Body of pancreas (tissue), 4 donors: ENCODE data around the gene RANBP10. TPM values are rescaled to one million over a fixed set of nuclear protein-coding genes. Genes with fewer than 3 reads are reported as not detected.
"Not testable (repeated sequence)": the region's sequence is repeated elsewhere in the genome, so short reads cannot be mapped to it uniquely, and the experiment has no call there.

Source experiments
- ATAC-seq: fragments of 150-250 bp; one replicate; pipeline ENCODE4 v1.9.1; 2016
- DNase-seq, 4 donors: peaks; one replicate each; pipeline ENCODE4 v3.0.0-alpha.2; 2019
- H3K27ac ChIP-seq, 4 donors: fragments of 200-600 bp; sonication (generic); 1 replicate in 3 of 4; 2 replicates in 1 of 4; pipeline versions ENCODE4 v1.5.1 to v1.6.1; 2016 to 2019; ENCODE audit warnings: mild to moderate bottlenecking in 1 of 4, mixed read lengths in 1 of 4, moderate library complexity in 1 of 4
- H3K27me3 ChIP-seq, 2 donors: fragments of 200-600 bp; sonication (generic); one replicate each; pipeline ENCODE4 v1.6.0; 2016; ENCODE audit warnings: mild to moderate bottlenecking in 1 of 2
- H3K36me3 ChIP-seq, 2 donors: fragments of 200-600 bp; sonication (generic); replicated peaks in 1 of 2; 2 replicates each; pipeline ENCODE4 v1.5.1; 2016; ENCODE audit warnings: low read depth in 2 of 2; ENCODE audit not compliant: insufficient read depth in 1 of 2
- H3K4me1 ChIP-seq: fragments of 200-600 bp; sonication (generic); one replicate; pipeline ENCODE4 v1.6.0; 2016
- H3K4me3 ChIP-seq, 2 donors: fragments of 200-600 bp; sonication (generic); 1 replicate in 1 of 2; 2 replicates in 1 of 2; pipeline ENCODE4 v1.5.1; 2016 to 2019
- H3K9me3 ChIP-seq, 3 donors: fragments of 200-600 bp; sonication (generic); 1 replicate in 2 of 3; 2 replicates in 1 of 3; pipeline ENCODE4 v1.5.1; 2016
- POLR2A ChIP-seq, 3 donors: fragments of 450-650 bp; IDR thresholded peaks; one replicate each; pipeline ENCODE4 v1.6.1; 2016; ENCODE audit warnings: antibody characterized with exemption in 3 of 3, mild to moderate bottlenecking in 2 of 3
- WGBS, 2 donors: methylation state at CpG; one replicate each; pipeline ENCODE4 v1.1.5; 2017; 5-methylcytosine and 5-hydroxymethylcytosine counted together
- intact Hi-C: fragments of 100-400 bp; cut with DNase I; formaldehyde crosslinking; loops from one replicate; pipeline ENCODE4 v1.15.1; 2023
- total RNA-seq, 2 donors: library from RNA; depleted of rRNA; stranded (reverse); fragments of >200 nt; gene quantifications; one replicate each; pipeline ENCODE4 v1.1.0, GENCODE V29; 2016
- TF ChIP-seq, protein P1 (sequence below), 7 experiments: fragments of 450-650 bp in 4 of 7; fragments of 200-600 bp in 3 of 7; sonication (generic) in 3 of 7; IDR thresholded peaks; one replicate each; pipeline ENCODE4 v1.5.1; 2016 to 2019; ENCODE audit warnings: antibody characterized with exemption in 7 of 7

Gene RANBP10
- total RNA-seq, 2 donors from 2014 or later: 6.3 to 9.3 TPM

DNA sequence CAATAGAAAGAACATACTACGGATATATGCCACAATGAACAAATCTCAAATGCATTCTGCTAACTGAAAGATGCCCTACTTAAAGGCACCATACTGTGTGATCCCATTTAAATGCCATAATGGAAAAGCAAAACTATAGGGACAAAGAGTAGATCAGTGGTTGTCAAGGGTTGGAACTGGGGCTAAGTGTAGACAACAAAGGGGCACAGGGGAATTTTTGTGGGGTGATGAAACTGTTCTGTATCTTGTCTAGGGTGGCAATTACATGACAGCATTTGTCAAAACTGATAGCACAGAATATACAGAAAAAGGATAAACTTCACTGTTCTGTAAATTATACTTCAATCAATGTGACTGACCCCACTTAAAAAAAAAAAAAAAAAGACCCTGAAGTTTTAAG, 104.9 kb downstream of the RANBP10 start:
- no peaks in the 10 kb centered on the region for H3K9me3 ChIP-seq
- intact Hi-C loops: no loop called here
- H3K36me3 ChIP-seq: no peaks in the 10 kb centered on the region
- H3K27ac ChIP-seq: no peak overlapping the region
- no peak for ATAC-seq
- WGBS, 2 donors: 79 to 90% methylated on average over 1 of the region's 1 CpG
- H3K4me1 ChIP-seq: peaks cover 9% of the 10 kb centered on the region
- no peak for TF ChIP-seq POLR2A (IDR thresholded peaks at IDR 0.05)
- TF ChIP-seq, protein P1, sequence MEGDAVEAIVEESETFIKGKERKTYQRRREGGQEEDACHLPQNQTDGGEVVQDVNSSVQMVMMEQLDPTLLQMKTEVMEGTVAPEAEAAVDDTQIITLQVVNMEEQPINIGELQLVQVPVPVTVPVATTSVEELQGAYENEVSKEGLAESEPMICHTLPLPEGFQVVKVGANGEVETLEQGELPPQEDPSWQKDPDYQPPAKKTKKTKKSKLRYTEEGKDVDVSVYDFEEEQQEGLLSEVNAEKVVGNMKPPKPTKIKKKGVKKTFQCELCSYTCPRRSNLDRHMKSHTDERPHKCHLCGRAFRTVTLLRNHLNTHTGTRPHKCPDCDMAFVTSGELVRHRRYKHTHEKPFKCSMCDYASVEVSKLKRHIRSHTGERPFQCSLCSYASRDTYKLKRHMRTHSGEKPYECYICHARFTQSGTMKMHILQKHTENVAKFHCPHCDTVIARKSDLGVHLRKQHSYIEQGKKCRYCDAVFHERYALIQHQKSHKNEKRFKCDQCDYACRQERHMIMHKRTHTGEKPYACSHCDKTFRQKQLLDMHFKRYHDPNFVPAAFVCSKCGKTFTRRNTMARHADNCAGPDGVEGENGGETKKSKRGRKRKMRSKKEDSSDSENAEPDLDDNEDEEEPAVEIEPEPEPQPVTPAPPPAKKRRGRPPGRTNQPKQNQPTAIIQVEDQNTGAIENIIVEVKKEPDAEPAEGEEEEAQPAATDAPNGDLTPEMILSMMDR (IDR thresholded peaks at IDR 0.05): no peak
- no peak overlapping the region for H3K4me3 ChIP-seq
- DNase-seq: no peak
- H3K27me3 ChIP-seq: no peaks in the 10 kb centered on the region

DNA sequence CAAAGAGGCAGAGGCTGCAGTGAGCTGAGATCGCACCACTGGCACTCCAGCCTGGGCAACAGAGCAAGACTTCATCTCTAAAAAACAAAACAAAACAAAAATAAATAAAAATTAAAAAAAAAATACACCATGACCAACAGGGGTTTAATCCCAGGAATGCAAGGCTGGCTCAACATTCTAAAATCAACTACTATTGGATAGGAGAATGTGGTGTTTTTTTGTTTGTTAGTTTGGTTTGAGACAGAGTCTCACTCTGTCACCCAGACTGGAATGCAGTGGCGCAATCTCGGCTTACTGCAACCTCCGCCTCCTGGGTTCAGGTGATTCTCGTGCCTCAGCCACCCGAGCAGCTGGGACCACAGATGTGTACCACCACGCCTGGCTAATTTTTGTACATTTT, 107.1 kb downstream of the RANBP10 start:
- no peaks in the 10 kb centered on the region for H3K9me3 ChIP-seq
- TF ChIP-seq, protein P1 (IDR thresholded peaks at IDR 0.05): no peak
- no peak for TF ChIP-seq POLR2A (IDR thresholded peaks at IDR 0.05)
- H3K27ac ChIP-seq: no peak overlapping the region
- intact Hi-C loops: no loop called here
- no peaks in the 10 kb centered on the region for H3K27me3 ChIP-seq
- DNase-seq: no peak
- no peak for ATAC-seq
- H3K4me3 ChIP-seq: no peak overlapping the region
- peaks cover 1% of the 10 kb centered on the region for H3K4me1 ChIP-seq
- H3K36me3 ChIP-seq: no peaks in the 10 kb centered on the region
- WGBS, 2 donors: 96 to 98% methylated on average over 5 to 7 of the region's 7 CpGs

DNA sequence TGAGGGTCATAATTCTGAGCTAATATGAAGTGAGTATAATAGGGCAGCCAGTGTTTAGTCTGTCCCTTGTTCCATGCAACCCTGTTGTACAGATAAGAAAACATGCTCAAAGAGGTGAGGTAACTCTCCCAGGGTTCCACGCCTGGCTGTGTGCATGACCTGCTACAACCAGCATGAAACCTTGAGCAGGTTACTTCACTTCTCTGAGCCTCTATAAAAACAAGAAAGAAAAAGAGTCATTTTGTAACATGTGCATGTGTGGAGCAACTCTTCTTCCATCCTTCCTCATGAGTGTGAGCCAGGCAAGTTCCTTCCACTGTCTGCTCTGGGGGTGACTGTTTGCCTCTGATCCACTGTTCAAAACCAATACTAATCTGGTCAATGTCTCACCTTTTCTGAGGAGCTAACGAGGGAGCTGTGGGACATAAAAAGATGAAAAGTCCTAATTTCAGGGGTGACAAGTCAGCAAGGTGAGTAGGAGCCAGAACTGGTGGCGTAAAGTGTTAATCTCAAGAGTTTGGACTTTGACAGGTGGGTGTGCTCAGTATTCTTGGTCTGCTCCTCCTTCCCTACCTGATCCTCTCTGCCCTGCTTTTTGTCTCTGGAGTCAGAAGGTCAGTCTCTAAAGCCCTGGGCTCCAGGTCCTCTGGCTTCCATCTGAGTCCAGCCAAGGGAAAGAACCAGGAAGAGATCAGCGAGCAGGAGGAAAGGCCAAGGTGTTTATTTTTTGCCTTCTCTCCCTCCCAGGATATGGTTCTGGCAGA, 108.8 kb downstream of the RANBP10 start:
- no peak for ATAC-seq
- 63 to 80% methylated on average over 4 of the region's 4 CpGs for WGBS, 2 donors
- Histone ChIP-seq H3K9me3 (no peaks in the 10 kb centered on the region), H3K4me3 (no peak overlapping the region), H3K36me3 (no peaks in the 10 kb centered on the region), H3K27ac (no peak overlapping the region), H3K4me1 (no peaks in the 10 kb centered on the region), H3K27me3 (no peaks in the 10 kb centered on the region)
- TF ChIP-seq, protein P1 (IDR thresholded peaks at IDR 0.05): no peak
- TF ChIP-seq POLR2A (IDR thresholded peaks at IDR 0.05): no peak
- DNase-seq: no peak
- intact Hi-C loops: no loop called here

DNA sequence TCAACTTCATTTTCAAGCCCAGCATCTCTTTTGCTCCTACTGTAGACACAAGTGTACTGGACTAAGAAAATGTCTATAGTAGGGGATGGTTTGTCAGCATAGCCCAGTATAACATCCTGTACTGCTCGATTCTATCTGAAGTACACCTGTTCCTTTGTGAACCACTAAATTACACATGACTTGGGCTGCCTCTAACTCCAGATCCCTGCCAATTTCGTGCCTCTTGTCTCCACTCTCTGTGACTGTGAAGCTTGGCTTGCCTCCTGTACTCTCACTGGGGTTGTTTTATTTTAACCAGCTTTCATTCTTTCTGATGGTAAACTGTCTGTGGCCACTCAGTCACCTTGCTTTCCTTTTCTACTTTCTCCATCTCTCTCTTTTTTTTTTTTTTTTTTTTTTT, 111.7 kb downstream of the RANBP10 start:
- Histone ChIP-seq H3K27me3 (no peaks in the 10 kb centered on the region), H3K9me3 (no peaks in the 10 kb centered on the region), H3K4me3 (no peak overlapping the region), H3K27ac (no peak overlapping the region), H3K4me1 (no peaks in the 10 kb centered on the region), H3K36me3 (no peaks in the 10 kb centered on the region)
- WGBS, 2 donors: 66 to 78% methylated on average over 2 of the region's 2 CpGs
- ATAC-seq: no peak
- no peak for TF ChIP-seq POLR2A (IDR thresholded peaks at IDR 0.05)
- TF ChIP-seq, protein P1 (IDR thresholded peaks at IDR 0.05): no peak
- intact Hi-C loops: no loop called here
- DNase-seq: no peak

DNA sequence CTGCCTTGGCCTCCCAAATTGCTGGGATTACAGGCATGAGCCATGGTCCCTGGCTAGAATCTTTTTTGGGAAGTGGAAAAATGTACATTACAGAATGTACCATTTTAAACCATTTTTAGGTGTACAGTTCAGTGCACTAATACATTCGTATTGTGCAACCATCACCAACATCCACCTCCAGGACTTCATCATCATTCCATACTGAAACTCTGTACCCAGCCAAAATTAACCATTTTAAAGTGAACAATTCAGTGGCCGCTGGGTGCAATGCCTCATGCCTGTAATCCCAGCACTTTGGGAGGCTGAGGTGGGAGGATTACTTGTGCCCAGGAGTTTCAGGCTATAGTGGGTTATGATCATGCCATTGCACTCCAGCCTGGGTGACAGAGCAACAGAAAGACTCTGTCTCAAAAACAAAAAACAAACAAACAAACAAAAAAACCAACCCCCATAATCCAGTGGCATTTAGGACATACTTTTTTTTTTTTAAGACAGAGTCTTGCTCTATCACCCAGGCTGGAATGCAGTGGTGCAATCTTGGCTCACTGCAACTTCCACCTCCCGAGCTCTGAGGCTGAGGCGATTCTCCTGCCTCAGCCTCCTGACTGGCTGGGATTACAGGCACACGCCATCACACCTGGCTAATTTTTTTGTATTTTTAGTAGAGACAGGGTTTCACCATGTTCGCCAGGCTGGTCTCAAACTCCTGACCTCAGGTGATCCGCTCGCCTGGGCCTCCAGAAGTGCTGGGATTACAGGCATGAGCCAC, 112.7 kb downstream of the RANBP10 start:
- H3K36me3 ChIP-seq, H3K27ac ChIP-seq, H3K9me3 ChIP-seq, H3K27me3 ChIP-seq, ATAC-seq, H3K4me3 ChIP-seq, DNase-seq, H3K4me1 ChIP-seq, intact Hi-C loops: not testable (repeated sequence)
- WGBS, 2 donors: 90 to 92% methylated on average over 8 of the region's 8 CpGs
